HUDEP-2 (cell line): ENCODE data around the gene TAMALIN.

Experiments
- DNase-seq, 76 experiments: peaks; one replicate each; lab custom pipeline; 2025; ENCODE audit not compliant: unreplicated experiment in 76 of 76; lab: John Stamatoyannopoulos, UW

TAMALIN gene

DNA sequence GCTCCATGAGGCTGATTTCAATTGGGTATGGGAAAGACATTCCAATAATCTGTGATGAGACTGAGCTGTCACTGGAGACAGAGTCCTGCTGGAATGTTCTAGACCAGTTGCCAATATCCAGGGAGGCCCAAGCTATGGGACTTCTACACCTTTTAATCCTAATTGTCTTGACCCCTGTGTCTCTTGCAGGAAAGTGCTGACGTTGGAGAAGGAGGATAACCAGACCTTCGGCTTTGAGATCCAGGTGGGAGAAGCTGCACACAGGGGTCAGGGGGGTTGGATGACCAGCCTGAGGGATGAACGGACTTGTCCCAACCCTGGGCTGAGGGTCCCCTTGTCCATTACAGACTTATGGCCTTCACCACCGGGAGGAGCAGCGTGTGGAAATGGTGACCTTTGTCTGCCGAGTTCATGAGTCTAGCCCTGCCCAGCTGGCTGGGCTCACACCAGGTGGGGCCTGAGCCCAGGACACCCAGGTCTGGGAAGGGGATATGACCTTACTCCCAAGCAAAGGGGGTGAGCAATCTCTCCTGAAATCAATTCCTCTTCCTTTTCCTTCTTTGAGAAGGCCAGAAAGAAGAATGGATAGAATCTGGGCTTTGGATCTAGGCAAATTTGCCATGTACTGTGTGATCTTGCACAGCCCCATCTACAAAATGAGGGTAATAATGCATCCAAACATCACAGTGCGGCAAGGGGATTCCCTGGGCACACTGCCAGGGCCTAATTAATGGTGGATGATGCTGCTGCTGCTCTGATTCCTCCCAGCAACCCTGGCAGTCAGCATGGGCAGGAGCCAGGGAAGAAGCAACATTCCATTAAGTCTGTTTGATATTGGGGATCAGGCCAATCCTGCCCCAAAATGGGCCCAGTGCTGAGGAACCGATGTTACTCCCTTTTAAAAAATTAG lies 4.2 kb downstream of the TAMALIN start:
- no peak for DNase-seq

- DNase-seq = no peak
These were observed 5.0 kb downstream of the TAMALIN start for GRCh38 chr12:52011602-52012214.

GRCh38 chr12:52013626-52014310 lies 7.0 kb downstream of the TAMALIN start:
- no peak for DNase-seq

- DNase-seq = no peak
These were observed 8.1 kb downstream of the TAMALIN start for GRCh38 chr12:52014567-52015530.

- no peak for DNase-seq
These were observed 8.8 kb downstream of the TAMALIN start for GRCh38 chr12:52015532-52016041.

DNA sequence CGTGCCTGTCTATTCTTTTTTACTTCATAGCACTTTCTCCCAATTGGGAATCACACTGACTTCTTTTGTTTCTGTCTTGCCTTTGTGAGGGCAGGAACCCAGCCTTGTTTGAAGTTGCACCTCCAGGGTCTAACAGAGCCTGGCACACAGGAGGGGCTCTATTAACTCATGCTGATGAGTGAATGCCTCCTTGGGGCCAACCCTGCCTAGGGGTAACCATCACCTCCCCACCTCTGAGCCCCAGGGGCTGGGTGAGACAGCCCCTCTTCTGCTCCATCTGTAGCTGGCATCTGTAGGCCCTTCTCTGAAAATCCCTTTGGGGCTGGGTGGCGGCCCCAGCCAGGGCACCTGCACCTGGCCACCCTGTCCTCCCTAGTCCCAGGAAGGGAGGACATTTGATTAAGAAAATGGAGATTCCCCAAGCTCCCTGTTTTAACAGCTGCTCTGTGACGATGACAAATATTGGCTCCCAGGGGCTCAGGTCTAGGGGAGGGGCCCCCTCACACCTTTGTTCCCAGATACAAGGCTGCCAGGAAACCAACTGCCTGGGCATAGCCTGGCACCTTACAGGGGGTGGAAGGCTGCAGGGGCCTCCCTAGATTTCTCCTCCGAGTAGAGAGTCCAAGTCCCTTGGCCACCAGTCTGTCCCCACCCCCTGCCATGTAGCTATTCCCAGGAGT lies 11.8 kb downstream of the TAMALIN start:
- no peak for DNase-seq

DNA sequence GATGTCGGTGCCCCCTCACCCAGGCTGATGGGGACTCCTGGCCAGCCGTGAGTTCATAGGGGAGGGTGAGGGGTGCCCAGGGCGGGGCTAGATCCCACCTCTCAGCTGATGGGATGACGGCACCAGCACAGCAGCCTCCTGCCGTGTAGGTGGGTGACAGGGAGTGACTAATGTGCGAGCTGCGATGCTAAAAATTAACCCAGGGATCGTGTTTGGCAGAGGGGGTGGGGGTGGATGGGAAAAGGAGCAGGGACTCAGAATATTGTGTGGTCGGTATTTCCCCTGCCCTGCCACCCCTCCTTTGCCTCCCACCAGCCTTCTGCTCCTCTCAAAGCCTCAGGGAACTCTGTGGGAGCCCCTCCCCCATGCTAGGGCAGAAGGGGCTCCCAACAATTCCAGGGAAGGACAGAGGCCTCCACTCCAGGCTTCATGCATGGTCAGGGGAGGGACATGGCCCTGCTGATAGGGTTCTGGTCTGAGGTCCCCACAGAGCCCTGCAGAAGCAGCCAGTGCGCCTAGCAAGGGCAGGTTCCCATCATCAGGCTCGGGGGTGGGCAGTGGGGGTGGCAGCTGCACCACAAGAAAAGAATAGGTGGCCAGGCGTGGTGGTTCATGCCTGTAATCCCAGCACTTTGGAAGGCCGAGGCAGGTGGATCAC lies 12.5 kb downstream of the TAMALIN start:
- DNase-seq = no peak

DNA sequence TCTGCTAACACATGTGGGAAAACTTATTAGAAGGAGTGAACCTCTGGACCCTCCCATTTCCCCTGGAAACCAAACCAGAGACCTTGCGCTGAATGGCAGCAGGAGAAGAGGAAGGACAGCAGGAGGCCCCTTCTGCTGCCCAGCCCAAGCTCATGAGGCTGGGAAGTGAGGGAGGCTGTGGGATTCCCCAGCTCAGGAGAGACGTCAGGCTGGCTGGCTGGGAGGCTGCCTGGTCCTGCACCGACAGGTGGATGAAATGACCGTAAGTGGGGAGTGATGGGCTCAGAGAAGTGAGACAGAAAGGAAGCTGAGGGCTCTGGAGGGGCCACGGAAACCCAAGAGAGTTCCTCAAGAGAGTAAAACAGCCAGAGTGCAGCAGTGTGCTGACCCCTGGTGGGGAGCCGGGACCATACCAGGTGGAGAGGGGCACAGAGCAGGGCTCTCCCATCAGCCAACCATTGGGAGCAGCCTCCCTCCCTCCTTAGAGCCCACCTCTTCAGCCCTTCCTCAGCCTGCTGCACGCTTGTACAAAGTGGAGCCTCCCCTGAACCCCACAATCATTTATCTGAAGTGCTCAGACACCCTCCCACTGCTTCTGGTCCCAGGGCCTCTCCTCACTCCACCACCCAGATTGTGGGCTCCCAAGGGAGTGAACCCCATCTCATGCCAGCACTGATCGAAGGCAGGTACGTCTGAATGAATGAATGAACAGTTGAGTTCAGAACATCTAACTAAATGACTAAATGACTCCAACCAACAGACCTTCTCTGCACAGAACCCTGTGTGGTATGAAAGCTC lies 14.0 kb downstream of the TAMALIN start:
- peak in 52 of 76 experiments; percentile 7 to 69 (median 35) for DNase-seq

- DNase-seq = peak in 30 of 76 experiments; percentile 14 to 66 (median 40)
These were observed 16.1 kb downstream of the TAMALIN start for GRCh38 chr12:52022841-52023181.

GRCh38 chr12:52023182-52023975 lies 16.6 kb downstream of the TAMALIN start:
- DNase-seq = peak in 72 of 76 experiments; percentile 33 to 92 (median 81)

GRCh38 chr12:52023976-52024688 lies 17.4 kb downstream of the TAMALIN start:
- peak in 7 of 76 experiments; percentile 31 to 69 (median 54) for DNase-seq

- DNase-seq = peak in 73 of 76 experiments; percentile 21 to 87 (median 73)
These were observed 18.1 kb downstream of the TAMALIN start for GRCh38 chr12:52024845-52025230.

- no peak for DNase-seq
These were observed 19.5 kb downstream of the TAMALIN start for GRCh38 chr12:52026263-52026662.

DNA sequence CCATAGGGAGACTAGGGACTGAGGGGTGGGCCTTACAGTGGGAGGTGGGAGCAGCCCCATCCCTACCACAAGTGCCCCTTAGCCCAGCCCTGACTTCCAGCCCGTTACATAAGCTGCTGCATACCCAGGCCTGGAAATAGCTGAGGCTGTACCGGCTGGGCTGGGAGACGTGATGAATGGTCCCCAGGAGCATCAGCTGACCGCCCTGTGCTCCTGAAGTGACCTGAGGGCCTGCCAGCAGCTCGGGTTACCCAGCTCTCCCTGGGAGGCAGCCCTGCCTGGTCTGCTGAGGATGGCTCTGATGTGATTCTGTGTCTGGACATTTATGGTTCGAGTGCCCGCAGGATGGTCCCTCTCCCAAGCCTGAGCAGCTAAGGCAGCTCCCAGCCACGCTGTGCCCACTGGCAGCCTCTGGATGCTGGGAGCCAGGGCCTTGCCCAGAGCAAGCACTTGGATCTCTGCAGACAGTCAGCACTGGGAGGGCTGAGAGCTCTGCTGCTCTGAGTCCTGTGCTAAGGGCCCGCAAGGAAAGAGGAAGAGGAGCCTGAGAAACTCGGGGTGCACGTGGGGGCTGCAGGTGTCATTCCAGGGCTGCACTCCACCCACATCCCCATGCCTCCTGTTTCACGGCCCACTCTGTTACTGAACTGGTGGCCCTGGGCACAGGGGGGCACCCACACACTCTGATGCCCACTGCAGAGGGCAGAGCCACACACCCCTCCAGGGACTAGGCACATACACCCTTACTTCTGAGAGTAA lies 20.5 kb downstream of the TAMALIN start:
- DNase-seq = no peak

DNA sequence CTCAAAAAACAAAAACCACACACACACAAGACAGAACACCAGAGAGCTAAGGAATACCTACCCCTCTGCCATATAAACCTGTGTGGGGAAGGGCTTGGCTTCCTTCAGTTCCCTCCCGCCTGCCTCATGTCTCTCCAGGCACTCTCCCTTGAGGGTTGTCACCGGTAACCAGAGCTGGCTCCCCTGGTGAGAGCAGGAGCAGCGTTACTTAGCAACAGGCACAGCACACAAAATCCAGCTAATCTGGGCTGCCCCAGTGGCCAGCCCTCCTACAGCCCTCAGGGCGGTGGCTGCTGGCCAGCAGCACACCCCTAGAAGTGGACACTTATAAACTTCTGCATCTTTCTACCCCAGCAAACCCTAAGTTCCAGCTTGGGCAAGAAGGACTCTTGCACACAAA lies 22.9 kb downstream of the TAMALIN start:
- peak in 3 of 76 experiments; percentile 19 to 32 (median 22) for DNase-seq

GRCh38 chr12:52032446-52032803 lies 25.7 kb downstream of the TAMALIN start:
- DNase-seq = peak in 3 of 76 experiments; percentile 14 to 24 (median 16)
